Activated CD4-positive, CD25-positive, alpha-beta regulatory T cell treated with anti-CD3 and anti-CD28 coated beads, Interleukin-2, amount 50 U/mL, for 24 hours (primary cell): ENCODE results near the gene KRTAP12-2.
"Not testable (repeated sequence)": the region's sequence is repeated elsewhere in the genome, so short reads cannot be mapped to it uniquely, and the experiment has no call there.

Source experiments
- ATAC-seq, 2 donors: fragments of 150-1000 bp; cut with Tn5 transposase; one replicate each; pipeline ENCODE4 v1.10.0; 2021; ENCODE audit warnings: mild to moderate bottlenecking in 1 of 2, moderate library complexity in 1 of 2

KRTAP12-2 gene

DNA sequence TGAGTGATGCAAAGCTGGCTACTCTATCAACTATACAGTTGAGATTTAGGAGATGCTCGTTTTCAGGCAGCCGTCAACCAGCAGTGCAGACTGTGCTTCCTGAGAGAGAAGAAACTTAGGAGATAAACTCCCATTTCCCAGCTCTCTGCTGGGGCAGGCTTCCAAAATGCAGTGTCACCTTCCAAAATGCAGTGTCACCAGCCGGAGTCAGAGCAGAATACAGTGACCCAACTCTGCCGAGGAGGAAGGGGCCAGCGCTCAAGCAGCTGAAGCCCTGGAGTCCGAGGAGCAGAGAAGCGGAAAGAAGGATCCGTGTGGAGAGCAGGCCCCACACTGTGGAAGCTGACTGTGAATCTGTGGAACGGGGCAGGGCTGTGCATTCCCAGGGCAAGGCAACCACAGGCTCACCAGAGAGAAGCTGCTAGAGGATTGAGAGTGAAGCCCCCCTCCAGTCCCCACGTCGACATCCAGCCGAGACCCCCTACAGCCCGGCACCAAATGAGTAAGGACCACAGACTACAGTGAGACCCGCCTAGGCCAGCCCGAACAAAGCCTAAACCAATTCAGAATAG, 15.9 kb upstream of the KRTAP12-2 start:
- ATAC-seq, result no peak

DNA sequence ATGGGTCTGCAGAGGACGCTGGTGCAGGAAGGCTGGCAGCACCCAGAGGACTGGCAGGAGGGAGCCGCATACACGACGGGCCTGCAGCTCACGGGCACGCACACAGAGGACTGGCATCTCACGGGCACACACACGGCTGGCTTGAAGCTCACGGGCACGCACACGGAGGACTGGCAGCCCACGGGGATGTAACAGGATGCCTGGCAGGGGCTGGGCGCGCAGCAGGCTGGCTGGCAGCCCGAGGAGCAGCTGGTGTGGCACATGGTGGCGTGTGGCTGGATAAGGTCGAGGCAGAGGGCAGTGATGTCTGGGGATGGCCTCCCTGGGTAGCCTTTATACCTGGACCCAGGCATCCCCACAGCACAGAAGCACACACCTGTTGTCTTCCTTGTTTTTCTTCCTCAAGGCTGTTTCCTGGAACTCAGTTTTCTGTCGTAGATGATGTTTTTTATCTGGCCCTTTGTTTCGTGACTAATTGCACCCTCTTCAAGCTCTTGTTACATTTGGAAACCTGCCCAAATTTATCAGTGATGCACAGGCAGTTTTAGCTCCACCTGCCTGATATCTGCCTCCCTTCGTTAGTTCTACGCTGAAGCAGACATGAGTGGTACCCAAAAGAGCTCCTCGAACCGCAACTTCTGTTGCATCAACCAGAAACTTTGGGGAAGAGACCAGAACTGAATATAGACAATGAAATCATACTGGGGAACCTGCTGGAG, 15.3 kb upstream of the KRTAP12-2 start, which contains the start of gene KRTAP12-1:
Gene KRTAP12-1, minus strand, starts transcription at position 303 of the 719 bp plus-strand sequence. Its CDS starts 40 bp downstream, at position 263.
- ATAC-seq, result no peak

DNA sequence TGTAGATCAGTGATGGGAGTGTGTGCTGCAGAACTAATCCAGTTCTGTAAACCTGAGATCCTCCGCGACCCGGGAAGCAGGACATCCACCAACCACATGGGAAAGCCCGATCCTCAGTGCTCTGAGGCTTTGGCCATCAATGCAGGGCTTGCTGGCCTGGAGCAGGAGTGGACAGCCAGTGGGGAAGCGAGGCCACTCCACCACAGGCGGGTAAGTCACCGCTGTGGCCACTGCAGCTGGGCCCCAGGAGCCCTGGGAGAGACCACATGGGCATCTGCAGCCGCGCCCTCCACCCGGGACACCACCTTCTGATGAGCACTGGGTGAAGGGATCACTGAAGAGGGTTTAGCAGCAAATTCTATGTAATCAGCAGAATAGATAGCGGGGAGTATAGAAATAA, 14.4 kb upstream of the KRTAP12-2 start:
- ATAC-seq, result no peak

DNA sequence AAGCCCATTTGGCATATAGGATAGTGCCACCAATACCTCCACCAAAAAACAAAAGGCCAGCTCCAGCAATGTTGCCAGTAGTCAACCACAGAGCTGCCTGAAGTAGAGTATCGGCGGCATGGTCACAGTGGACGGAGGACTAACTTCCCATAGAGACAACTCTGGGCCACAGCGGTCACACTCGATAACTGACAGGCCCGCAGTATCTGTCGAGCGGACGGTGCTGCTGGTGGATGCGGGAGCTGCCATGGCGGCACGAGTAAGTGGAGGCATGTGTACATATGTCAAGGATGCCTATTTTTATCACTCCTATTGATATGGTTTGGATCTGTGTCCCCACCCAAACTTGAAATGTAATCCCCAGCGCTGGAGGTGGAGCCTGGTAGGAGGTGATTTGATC, 11.2 kb upstream of the KRTAP12-2 start:
- no peak for ATAC-seq

DNA sequence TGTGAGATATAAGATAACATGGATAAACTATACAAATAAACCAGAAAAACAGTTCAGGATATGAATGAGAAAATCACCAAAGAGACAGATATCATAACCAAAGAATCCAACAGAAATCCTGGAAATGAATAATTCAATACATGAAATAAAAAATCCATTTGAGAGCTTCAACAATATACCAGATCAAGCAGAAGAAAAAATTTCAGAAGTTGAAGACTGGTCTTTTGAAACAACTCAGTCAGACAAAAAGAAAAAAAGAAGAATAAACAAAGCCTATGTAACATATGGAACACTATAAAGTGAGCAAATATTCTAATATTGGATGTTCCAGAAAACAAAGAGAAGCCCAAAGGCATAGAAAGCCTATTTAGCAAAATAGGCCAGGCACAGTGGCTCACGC, 5.2 kb upstream of the KRTAP12-2 start:
- ATAC-seq, result no peak

DNA sequence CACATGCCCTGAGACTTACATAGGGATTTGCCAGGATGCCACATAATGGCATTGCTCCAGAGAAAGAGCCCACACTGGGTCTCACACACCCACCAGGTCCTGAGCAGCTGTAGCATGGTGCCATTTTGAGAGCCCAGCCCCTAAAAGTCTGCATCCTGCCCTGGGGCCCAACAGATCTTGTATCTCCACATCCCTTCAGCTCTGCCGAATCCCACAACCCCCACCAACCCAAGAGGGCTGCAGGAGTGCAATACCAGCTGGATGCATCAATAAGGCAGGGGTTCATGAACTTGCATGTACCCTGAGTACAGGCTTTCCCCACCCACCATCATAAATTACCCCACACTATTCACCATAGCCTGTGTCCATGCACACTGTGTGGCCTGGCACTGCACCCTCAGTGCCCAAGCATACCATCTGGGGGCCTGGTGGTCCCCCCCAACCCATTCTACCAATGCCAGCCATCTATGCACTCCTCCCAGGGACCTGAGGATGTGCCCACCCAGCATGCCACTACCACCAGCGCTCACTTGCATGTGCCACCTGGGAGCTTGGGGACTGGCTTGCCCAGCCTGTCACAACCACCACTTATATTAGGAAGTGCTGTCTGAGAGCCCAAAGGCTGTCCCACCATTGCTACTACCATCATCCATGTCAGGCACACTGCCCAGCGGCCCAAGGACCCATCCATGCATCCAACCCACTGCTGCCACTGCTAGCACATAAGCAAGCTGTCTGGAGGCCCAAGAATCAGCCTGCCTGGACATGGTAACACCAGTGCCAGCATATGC, 4.1 kb upstream of the KRTAP12-2 start:
- ATAC-seq, result no peak

DNA sequence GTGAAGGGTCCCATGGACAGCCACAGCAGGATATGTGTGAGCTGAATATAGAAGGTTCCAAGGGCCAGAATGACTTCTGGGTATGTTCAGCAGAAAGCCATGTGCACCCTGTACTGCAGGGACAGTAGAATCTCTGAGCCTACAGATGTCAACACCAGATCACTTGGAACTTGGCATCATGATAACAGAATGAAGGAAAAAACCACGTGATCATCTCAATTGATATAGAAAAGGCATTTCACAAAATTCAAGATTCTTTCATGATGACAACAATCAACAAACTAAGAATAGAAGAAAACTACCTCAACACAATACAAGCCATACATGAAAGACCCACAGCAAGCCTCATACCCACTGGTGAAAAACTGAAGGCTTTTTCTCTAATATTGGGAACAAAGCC, 885 bp upstream of the KRTAP12-2 start:
- no peak for ATAC-seq

DNA sequence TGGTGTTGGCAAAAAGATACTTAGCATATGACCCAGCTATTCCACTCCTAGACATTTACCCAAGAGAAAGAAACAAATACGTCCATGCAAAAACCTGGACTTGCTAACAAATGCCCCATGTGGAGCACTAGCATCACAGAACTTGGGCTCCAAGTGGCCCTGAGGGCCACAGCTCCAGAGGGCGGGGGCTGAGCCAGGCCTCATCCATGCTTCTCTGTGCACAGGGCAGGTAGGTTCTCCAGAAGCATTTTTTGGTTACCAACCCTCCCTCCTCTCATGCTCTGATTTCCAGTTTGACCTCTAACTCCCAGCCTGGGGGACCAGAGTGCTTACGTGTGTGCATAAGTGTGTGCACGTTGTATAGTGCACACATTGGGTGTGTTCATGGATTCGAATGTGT, 2.0 kb downstream of the KRTAP12-2 start:
- ATAC-seq, result no peak

DNA sequence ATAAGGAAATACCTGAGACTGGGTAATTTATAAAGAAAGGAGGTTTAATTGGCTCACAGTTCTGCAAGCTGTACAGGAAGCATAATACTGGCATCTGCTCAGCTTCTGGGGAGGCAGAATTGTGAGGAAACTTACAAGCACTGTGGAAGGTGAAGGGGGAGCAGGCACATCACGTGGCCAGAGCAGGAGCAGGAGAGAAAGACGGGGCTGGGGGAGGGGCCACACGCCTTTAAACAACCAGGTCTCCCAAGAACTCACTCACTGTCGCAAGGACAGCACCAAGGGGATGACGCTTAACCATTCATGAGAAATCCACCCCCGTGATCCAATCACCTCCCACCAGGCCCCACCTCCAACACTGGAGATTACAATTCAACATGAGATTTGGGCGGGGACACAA, 5.2 kb downstream of the KRTAP12-2 start:
- not testable (repeated sequence) for ATAC-seq

DNA sequence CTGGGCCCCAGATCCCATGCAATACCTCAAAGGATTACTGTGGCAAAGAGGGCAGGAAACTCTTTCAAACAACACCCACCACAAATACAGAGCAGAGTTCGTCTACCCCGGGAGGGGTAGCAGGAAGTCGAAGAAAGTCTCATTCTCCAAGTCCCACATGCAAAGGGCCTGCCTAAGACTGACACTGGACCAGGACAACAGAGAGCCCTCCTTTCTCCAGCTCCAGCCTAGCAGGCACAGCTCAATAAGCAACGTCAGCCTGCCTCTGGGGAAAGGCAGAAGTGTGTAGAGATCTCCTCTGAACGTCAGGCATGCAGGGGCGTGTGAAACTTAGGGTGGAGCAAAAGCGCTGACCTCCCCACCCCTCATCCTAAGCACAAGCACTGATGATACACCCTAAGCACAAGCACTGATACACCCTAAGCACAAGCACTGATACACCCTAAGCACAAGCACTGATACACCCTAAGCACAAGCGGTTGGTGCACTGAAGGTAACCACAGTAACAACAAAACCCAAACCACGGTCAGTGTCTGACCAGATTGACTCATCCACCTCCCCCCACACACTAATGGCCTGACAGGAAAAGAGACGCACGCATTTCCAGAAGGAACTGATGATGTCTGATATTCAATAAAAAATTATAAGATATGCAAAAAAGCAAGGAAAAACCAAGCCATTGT, 7.7 kb downstream of the KRTAP12-2 start:
- ATAC-seq, result no peak

DNA sequence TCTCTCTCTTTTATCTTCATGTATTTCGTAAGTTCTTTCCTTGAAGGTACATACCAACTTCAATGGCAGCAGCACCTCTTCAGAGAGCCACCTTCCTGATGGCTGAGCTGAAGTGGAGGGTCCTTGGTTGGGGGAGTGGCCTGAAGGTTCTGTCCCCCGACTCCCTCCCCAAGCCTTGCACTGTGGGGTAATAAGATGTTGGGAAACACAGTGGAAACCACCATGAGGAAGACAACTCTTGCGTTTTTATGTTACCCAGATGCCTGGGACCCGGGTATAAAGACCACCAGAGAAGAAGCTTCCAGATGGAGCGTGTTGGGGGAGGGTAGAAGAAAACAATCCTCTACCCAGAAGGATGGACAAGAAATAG, 8.2 kb downstream of the KRTAP12-2 start:
- ATAC-seq, result no peak

DNA sequence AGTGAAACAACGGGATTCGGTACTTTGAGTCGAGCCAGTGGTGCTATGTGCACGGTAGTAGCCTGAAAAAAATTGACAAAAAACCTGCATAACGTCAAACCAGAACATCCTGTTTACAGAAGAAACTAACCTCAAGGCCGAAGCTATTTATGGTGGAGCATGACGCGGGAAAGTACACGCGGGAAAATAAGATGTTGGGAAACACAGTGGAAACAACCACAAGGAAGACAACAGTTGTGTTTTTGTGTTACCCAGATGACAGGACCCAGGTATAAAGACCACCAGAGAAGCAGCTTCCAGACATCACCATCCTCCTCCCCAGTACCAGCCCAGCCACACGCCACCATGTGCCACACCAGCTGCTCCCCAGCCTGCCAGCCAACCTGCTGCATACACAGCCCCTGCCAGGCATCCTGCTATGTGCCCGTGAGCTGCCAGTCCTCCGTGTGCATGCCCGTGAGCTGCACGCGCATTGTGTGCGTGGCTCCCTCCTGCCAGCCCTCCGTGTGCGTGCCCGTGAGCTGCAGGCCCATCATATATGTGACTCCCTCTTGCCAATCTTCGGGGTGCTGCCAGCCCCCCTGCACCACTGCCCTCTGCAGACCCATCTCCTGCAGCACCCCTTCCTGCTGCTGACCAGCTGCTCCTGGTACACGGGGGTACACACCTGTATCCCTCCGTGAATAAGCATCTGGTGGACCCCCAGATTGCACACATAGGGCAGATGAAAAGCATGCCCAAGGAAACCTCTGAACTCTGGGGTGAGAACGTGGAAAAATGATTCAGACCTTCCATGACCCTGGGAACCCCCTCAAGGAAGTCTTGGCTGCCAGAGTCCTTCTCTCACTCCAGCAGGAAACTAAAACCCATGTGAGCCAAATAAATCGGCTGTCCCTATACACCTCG, 8.8 kb downstream of the KRTAP12-2 start, which contains the start of gene KRTAP12-3:
Gene KRTAP12-3, plus strand, starts transcription at position 298 of the 906 bp plus-strand sequence. Its CDS starts 48 bp downstream, at position 346.
- peak in 1 of 2 donors; percentile 55 for ATAC-seq

DNA sequence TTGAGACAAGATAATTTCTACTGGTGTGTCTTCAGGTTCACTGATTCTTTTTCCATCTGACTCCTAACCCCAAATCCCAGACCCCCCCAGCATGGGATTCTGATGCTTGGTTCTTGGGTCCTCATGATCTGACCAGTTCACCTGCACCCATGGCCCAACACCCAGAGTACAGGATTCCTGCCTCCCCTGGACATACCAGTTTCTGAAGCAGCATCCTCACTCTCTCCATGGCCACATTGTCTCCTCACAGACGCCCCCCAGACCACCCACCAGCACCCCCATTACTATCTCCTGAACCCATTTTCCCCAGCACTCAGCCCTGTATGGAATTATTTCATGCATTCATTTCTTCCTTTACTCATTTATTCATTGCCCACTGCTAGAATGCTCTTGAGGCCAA, 9.9 kb downstream of the KRTAP12-2 start:
- ATAC-seq, result no peak

DNA sequence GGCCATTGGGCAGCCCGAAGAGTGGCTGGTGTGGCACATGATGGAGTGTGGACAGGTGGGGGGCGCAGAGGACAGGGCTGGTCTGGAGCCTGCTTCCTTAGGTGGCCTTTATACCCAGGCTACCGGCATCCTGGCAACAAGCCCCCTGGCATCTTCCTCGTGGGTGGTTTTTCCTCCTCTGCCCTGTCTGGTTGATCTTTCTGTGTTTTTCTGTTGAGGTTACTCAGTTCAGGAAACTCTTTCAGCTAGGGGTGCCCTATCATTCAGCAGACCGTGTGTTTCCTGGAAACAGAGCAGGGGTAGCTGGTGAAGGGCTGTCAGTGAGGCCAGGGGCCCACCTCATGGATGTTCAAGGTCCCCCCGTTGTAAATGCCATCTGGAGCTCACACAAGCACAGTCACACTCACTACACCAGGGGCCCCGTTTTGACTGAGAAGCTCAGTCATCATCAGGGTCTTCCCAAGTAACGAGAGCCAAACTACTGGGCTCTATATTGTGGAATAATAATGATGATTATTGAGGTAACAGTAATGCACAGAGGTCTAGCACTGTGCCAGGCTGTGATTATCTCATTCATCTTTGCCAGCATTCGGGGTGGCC, 12.1 kb downstream of the KRTAP12-2 start, which contains the start of gene KRTAP12-4:
Gene KRTAP12-4, minus strand, starts transcription at position 84 of the 600 bp plus-strand sequence. Its CDS starts 45 bp downstream, at position 39.
- no peak for ATAC-seq

DNA sequence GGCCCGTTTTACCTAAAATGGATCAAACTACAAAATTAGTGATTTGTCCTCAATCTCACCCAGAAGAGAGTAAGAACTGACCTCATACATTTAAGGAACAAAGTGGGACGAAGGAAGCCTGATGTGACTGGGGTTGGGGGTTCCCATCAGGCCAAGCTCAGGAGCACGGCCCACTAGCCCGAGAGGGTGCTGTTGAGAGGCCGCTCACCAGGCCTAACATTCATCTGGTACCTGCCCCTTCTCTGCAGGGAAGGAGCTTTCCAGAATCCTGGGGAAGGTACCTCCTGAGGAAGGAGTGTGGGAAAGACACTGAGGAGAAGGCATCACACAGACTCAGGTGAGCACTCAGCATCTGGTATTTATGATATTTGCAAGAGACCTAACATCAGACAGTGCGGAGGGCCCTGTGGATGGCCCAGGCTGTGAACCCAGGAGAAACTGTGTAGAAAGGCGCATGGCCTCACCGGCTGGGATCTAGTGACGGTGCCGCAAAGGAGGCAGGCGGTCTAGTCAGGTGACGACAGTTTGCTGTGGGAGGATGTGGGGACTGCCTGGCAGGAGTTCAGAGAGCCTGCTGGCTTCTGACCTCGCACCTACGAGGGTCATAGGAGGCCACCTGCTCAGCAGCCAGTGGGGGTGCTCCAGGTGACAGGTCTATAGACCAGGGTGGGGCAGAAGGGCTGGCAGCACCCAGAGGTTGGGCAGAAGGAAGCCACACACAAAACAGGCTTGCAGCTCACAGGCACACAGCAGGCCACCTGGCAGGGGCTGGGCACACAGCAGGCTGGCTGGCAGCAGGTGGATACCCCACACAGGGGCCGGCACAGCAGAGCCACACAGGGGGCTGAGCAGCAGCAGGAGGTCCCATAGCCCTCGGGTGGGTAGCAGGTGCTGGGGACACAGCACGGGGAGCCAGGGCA, 12.8 kb downstream of the KRTAP12-2 start:
- peak in 1 of 2 donors; percentile 17 for ATAC-seq

DNA sequence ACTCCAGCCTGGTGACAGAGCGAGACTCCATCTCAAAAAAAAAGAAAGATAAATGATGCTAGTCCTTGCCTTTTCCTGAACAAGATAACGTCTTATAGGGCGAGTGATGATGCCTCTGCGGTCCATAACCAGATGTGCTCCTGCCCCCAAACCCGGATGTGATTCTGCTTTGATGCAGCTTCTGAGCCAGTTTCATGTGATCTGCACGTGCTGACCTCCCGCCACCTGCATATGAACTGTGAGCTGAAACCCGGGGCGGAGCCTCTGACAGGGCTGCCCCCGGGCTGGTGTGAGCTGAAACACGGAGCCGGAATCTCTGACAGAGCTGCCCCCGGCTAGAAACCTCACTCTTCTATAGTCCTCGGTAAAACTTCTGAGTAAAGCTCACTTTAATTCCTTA, 13.6 kb downstream of the KRTAP12-2 start:
- ATAC-seq, result no peak

DNA sequence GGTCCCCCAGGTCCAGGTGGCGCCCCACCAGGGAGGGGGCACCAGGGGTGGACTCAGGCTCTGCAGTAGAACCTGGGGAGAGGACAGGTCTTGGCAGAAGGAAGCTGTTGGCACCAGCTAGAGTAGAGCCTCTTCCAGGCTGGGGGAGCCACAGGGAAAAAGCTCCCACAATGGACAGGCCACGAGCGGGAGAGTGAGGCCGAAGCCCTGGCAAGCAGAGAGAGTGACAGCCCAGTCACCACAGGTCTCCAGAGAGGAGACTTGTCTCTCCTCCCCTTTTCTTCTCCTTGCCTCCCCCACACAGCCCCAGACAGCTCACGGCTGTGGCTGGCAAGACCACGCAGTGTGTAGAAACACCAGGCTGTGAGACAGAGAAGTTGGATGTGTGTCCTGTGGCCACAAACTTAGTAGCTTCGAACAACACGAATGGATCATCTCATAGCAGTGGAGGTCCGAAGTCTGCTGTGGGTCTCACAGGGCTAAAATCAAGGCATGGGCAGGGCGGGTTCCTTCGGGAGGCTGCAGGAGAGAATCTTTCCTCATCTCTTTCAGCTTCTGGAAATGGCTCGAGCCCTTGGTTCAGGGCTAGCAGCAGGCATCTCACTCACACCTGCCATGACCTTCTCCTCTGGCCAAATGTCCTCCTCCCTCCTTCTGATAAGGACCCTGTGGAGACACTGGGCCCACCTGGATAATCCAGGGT, 15.6 kb downstream of the KRTAP12-2 start:
- ATAC-seq, result no peak

DNA sequence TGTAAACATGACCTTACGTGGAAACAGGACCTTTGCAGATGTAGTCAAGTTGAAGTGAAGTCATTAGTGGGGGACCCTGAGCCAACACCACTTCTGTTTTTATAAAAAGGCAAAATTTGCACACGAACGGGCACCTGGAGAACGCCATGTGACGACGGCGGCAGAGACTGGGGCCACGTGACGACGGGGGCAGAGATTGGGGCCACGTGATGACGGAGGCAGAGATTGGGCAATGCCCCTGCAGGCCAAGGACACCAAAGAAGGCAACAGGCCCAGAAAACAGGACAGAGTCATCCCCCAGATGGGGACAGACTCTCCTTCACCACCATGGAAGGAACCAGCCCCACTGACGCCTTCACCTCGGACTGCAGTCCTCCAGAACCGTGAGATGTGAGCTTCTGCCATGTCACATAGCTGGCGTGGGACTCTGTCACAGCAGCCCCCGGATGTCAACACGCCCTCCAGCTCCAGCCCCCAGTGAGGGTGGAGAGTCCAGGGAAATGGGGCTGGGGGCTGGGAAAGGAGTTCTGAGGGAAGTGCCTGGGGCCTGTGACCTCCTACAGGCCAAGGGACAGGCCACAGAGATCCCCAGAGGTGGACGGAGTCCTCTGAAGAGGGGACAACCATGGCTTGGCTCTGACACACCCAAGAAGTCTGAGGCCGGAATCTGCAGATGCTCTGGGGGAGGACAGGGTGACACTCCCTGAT, 16.3 kb downstream of the KRTAP12-2 start:
- no peak for ATAC-seq
